NCI-H526 treated with DMSO at 0.1 percent for 48 hours (cell line): Measurements from ENCODE around the gene LURAP1L.

Experiments
- DNase-seq: peaks from one replicate; lab custom pipeline; 2025; lab: John Stamatoyannopoulos, UW

LURAP1L gene, protein sequence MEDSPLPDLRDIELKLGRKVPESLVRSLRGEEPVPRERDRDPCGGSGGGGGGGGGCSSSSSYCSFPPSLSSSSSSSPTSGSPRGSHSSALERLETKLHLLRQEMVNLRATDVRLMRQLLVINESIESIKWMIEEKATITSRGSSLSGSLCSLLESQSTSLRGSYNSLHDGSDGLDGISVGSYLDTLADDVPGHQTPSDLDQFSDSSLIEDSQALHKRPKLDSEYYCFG

GRCh38 chr9:12774861-12775678 lies at the start of gene LURAP1L:
Gene LURAP1L (plus strand): TSS chr9:12775020. CDS start chr9:12775716, 696 bp downstream.
- peak; percentile 72 for DNase-seq

- DNase-seq, result no peak
Observed at GRCh38 chr9:12726795-12727194, 48.0 kb upstream of the LURAP1L start.

DNA sequence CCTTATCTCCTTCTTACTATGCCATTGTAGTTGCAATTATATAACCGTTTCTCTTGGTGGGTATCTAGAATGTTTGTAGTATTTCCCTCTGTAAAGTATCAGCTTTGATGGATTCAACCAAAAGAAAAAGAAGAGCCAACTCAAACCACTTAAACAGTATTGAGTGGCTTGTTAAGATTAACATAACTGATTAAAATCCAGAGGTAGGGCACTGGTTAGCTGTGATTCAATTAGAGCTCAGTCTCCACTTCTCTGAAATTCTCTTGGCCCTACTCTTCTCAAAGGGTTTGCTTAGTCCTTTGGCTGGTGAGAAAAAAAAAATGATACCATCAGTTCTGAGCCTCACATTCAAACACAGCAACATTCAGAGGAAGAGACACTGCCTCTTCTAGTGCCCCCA lies 44.6 kb upstream of the LURAP1L start:
- no peak for DNase-seq

DNA sequence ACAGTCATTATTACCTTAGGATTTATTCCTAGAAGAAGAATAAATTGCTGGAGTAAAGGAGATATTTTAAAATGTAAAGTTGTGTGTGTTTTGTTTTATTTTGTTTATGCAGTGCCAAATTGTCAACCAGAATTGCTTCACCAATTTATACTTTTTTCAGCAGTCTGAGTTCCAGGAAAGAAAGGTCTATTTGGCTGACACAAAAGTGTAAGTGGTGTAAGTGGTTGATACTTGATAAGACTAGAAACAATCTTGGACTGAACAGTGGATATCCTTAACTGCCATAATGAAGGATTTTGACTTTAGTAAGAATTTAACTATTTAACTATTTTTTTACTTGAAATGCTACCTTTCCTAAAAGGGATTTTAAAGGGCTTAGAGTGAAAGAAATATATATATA lies 43.9 kb upstream of the LURAP1L start:
- no peak for DNase-seq

- DNase-seq, result no peak
Observed at GRCh38 chr9:12732971-12733370, 41.8 kb upstream of the LURAP1L start.

DNA sequence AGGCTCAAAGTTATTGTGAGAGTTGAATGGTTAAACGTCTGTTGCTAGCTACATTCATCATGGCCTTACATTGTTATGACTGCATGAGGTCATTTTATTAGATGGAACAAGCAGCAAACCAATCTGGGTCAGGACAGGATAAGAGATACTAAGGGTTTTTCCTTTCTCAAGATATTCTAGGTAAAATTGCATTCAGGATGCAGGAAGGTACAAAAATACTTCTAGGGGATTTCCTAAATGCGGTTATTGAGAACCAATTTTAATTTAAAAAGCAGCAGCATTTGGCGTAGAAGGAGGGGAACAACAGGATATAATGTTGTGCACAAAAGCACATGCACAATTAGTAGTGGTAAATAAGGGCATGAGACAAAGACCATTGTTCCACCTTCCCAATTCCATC lies 39.2 kb upstream of the LURAP1L start:
- no peak for DNase-seq

GRCh38 chr9:12737871-12738270 lies 36.9 kb upstream of the LURAP1L start:
- DNase-seq, result no peak

DNA sequence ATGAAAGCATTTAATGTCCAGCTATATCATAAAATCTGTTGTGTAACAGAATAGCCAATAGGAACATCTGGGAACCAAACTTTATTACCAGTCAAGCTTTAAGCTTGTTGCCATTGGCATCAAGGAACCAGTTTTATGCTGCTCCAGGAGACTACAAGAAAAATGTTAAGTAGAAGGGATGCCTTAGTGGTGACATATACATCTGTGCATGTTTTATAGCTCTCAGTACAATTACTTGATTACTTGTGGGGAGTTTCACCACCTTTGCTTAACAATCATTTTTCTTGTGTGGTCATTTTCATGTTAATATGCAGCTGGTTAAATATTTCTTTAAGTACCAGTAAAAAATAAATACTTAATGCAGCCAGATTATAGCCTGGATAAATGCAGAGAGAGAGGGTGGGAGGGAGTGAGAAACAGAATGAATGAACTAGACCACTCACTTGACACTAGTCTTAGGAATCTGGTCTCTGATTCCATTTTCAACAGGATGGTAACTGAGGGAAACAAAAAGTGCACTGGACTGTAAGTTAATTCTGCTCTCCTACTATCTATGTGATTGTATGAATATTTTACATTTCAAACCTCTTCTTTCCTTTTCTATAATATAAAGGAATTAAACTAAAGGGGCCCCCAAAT lies 35.7 kb upstream of the LURAP1L start:
- no peak for DNase-seq

- DNase-seq, result no peak
Observed at GRCh38 chr9:12740845-12741244, 34.0 kb upstream of the LURAP1L start.

GRCh38 chr9:12748016-12748415 lies 26.8 kb upstream of the LURAP1L start:
- DNase-seq, result no peak

- DNase-seq, result no peak
Observed at GRCh38 chr9:12748954-12749353, 25.9 kb upstream of the LURAP1L start.

- no peak for DNase-seq
Observed at GRCh38 chr9:12753931-12754330, 20.9 kb upstream of the LURAP1L start.

- no peak for DNase-seq
Observed at GRCh38 chr9:12759761-12760160, 15.1 kb upstream of the LURAP1L start.

- DNase-seq, result no peak
Observed at GRCh38 chr9:12760758-12761157, 14.1 kb upstream of the LURAP1L start.

- no peak for DNase-seq
Observed at GRCh38 chr9:12764150-12764549, 10.7 kb upstream of the LURAP1L start.

GRCh38 chr9:12765088-12765798 lies 9.6 kb upstream of the LURAP1L start:
- no peak for DNase-seq

DNA sequence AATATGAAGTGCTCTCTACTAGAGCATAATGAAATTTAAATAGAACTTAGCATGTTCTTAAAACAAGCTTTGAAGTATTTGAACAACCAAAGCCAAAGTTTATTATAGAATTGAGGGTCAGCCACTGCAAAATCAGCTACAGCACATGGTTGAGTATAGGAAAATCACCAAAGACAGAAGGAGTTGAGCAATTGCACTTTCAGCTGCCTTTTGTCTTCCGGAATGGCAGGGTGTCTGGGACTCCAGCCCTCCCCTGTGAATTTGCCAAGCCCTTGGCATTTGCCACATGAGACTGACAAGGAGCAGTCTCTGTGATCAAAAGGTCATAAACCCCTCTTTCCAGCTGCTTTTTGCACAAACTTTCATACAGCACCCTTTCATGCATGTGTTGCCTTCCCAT lies 8.5 kb upstream of the LURAP1L start:
- no peak for DNase-seq

GRCh38 chr9:12770261-12770660 lies 4.6 kb upstream of the LURAP1L start:
- no peak for DNase-seq

DNA sequence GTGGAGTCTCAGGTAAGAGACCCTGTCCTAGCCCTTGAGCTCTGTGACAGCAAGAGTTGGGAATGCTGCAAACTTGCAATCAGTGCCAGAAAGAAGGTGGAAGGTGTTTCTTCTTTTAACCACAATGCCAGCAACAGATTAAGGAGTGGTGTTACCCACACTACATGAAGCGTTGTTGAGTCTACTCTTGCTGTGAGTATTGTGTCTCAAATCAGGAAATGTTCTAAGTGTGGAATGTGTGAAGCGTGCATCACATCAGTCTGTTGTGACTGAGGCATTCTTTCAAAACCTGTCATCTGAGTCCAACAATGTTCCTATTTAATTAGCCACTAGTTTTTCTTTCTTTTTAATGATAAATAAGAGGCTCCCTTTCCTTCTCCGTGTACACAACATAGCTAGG lies 2.9 kb upstream of the LURAP1L start:
- no peak for DNase-seq

DNA sequence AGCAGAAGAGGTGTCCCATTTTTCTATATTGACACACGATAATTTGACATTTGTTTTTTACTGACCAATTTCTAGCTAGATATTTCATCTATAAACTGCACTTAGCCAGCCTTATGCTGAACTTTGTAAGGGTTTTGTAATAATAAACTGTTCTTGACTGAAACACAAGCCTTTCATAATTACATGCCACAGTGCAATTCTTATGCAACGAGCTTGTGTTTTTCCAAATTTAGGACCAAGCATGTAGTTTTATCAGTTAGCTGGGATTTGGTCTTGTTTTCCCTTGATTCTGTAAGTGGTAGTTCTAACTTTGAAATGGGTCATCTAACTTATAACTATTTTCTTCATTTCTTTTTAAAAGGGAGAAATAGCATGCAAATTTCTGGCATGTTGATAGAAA lies 1.3 kb upstream of the LURAP1L start:
- DNase-seq, result no peak

GRCh38 chr9:12775679-12776512 lies 1.1 kb downstream of the LURAP1L start:
- peak; percentile 90 for DNase-seq
